Right lobe of liver (tissue), 6 donors: ENCODE measurements around the gene SUV39H1. TPM values are rescaled to one million over a fixed set of nuclear protein-coding genes. Genes with fewer than 3 reads are reported as not detected.
A peak's percentile ranks its signal among the peaks of the same experiment; 100 is the strongest.
"Not testable (repeated sequence)": the region's sequence is repeated elsewhere in the genome, so short reads cannot be mapped to it uniquely, and the experiment has no call there.

Source experiments
- ATAC-seq, 4 donors: fragments of 200-7000 bp; cut with Tn5 transposase; one replicate each; pipeline ENCODE4 v1.9.1; 2020; ENCODE audit warnings: mild to moderate bottlenecking in 4 of 4, moderate library complexity in 4 of 4
- DNase-seq, 3 donors: peaks; one replicate each; pipeline ENCODE4 v3.0.0-alpha.2; 2020
- H3K27ac ChIP-seq, 3 donors: fragments of 200-600 bp; one replicate each; pipeline ENCODE4 v1.8.0; 2022
- H3K27me3 ChIP-seq, 2 donors: fragments of 200-600 bp; one replicate each; pipeline ENCODE4 v1.8.0; 2022
- H3K36me3 ChIP-seq, 4 donors: fragments of 200-600 bp; sonication (generic) in 1 of 4; one replicate each; pipeline versions ENCODE4 v1.5.1 to v1.8.0; 2017 to 2022; ENCODE audit warnings: control low read depth in 1 of 4
- H3K4me1 ChIP-seq, 4 donors: fragments of 200-600 bp; sonication (generic) in 1 of 4; one replicate each; pipeline versions ENCODE4 v1.5.1 to v1.8.0; 2017 to 2022; ENCODE audit warnings: control low read depth in 1 of 4
- H3K4me3 ChIP-seq, 3 donors: fragments of 200-600 bp; one replicate each; pipeline ENCODE4 v1.8.0; 2022
- H3K9me3 ChIP-seq, 4 donors: fragments of 200-600 bp; sonication (generic) in 1 of 4; one replicate each; pipeline versions ENCODE4 v1.5.1 to v1.8.0; 2017 to 2022; ENCODE audit warnings: control low read depth in 1 of 4
- CTCF ChIP-seq, 4 donors: fragments of 200-600 bp in 3 of 4; fragments of 450-650 bp in 1 of 4; IDR thresholded peaks; one replicate each; pipeline versions ENCODE4 v1.5.1 to v1.8.0; 2016 to 2022; ENCODE audit warnings: antibody characterized with exemption in 4 of 4, mild to moderate bottlenecking in 2 of 4
- POLR2A ChIP-seq: fragments of 450-650 bp; IDR thresholded peaks from one replicate; pipeline ENCODE4 v1.6.1; 2017; ENCODE audit warnings: antibody characterized with exemption, mild to moderate bottlenecking
- WGBS: methylation state at CpG from one replicate; pipeline ENCODE4 v1.1.6; 2018; ENCODE audit warnings: low coverage, low lambda C conversion rate; ENCODE audit not compliant: insufficient coverage; ENCODE audit errors: missing lambda C conversion rate; 5-methylcytosine and 5-hydroxymethylcytosine counted together
- intact Hi-C, 2 donors: fragments of 100-400 bp; cut with DNase I; formaldehyde crosslinking; loops; one replicate each; pipeline versions ENCODE4 v1.11.2 to v1.14.1; 2022
- total RNA-seq, 6 experiments: library from RNA; depleted of rRNA in 2 of 6; stranded (reverse); fragments of >200 nt in 2 of 6; fragmentation: NEBNext Ultra II Directional in 3 of 6; extraction: Animal tissue kit (Norgen Biotek cat#: 25700) in 3 of 6; gene quantifications; one replicate each; pipeline versions ENCODE4 v1.1.0 to v1.2.4, GENCODE V29; 2016 to 2023
- donor health status: DM: no; HTN: yes; CAD: no.
- donor health status: DM: no; HTN: no; CAD: no.
- donor health status: DM: no; HTN: no; CAD: no.
- donor health status: DM: no; HTN: yes; CAD: no.
- donor health status: DM: no; HTN: yes; CAD: no.

SUV39H1 gene
- total RNA-seq, 6 experiments from 2014 or later: 2.2 to 10.8 (median 3.5) TPM

- Histone ChIP-seq H3K36me3 (no peaks in the 10 kb centered on the region), H3K9me3 (no peaks in the 10 kb centered on the region), H3K4me3 (no peak overlapping the region), H3K27ac (no peak overlapping the region), H3K4me1 (peaks cover 0 to 7% (median 0%) of the 10 kb centered on the region in 4 donors), H3K27me3 (no peaks in the 10 kb centered on the region)
- DNase-seq (no peak), ATAC-seq (no peak)
- 46% methylated on average over 5 of the region's 10 CpGs for whole genome bisulfite sequencing
- intact Hi-C loops: no loop called here
- no peak for TF ChIP-seq CTCF (IDR thresholded peaks at IDR 0.05)
- no peak for TF ChIP-seq POLR2A
Observed at GRCh38 chrX:48681539-48682183, 14.9 kb upstream of the SUV39H1 start.

DNA sequence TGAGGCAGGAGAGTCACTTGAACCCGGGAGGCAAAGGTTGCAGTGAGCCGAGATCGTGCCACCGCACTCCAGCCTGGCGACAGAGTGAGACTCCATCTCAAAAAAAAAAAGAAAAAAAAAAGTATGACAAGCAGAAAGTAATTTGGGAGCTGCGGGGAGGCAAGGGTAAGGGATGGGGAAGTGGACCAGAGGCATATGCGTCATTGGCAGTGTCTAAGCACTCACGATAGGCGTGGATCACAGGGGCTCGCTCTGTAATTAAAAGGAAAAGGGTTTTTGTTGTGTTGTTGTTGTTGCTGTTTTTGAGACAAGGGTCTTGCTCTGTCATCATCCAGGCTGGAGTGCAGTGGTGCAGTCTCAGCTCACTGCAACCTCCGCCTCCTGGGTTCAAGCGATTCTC, 13.7 kb upstream of the SUV39H1 start:
- H3K27me3 ChIP-seq, DNase-seq, H3K36me3 ChIP-seq, intact Hi-C loops, H3K4me3 ChIP-seq, H3K4me1 ChIP-seq, H3K9me3 ChIP-seq: not testable (repeated sequence)
- ATAC-seq: peak; percentile 31 to 53 (median 46)
- 64% methylated on average over 9 of the region's 12 CpGs for WGBS
- peak overlapping the region in 1 of 3 donors; percentile 67 for H3K27ac ChIP-seq

DNA sequence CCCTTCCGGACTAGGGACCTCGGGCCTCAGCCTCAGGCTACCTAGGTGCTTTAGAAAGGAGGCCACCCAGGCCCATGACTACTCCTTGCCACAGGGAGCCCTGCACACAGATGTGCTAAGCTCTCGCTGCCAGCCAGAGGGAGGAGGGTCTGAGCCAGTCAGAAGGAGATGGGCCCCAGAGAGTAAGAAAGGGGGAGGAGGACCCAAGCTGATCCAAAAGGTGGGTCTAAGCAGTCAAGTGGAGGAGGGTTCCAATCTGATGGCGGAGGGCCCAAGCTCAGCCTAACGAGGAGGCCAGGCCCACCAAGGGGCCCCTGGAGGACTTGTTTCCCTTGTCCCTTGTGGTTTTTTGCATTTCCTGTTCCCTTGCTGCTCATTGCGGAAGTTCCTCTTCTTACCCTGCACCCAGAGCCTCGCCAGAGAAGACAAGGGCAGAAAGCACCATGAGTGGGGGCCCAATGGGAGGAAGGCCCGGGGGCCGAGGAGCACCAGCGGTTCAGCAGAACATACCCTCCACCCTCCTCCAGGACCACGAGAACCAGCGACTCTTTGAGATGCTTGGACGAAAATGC, 13.0 kb upstream of the SUV39H1 start, which contains the start of gene WAS:
TSS of gene WAS (plus strand) at position 389 of the 572 bp plus-strand sequence. CDS start at position 444, 55 bp downstream.
- DNase-seq (no peak), ATAC-seq (peak; percentile 46 to 74 (median 54))
- H3K4me3 ChIP-seq: peak within 1 kb of the TSS in 1 of 3 donors; percentile 31

DNA sequence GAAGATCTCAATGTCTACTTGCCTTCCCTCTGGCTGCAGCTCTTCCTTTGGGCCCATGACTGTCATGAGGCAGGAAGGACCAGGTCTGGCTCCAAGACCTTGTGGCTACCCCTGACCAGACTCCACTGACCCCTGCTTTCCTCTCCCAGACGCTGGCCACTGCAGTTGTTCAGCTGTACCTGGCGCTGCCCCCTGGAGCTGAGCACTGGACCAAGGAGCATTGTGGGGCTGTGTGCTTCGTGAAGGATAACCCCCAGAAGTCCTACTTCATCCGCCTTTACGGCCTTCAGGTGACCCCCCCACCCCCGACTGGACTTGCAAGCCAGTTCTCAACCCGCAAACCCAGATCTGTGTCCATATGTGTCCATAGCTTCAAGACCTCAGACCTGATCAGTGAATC, 12.4 kb upstream of the SUV39H1 start:
- Histone ChIP-seq H3K4me3 (peak overlapping the region in 1 of 3 donors; percentile 31), H3K9me3 (no peaks in the 10 kb centered on the region), H3K36me3 (no peaks in the 10 kb centered on the region), H3K27ac (peak overlapping the region in 2 of 3 donors; percentile 24 to 54), H3K4me1 (no peaks in the 10 kb centered on the region), H3K27me3 (no peaks in the 10 kb centered on the region)
- ATAC-seq (no peak), DNase-seq (no peak)
- TF ChIP-seq CTCF (IDR thresholded peaks at IDR 0.05): no peak
- TF ChIP-seq POLR2A: no peak
- intact Hi-C loops: no loop called here
- 46% methylated on average over 7 of the region's 7 CpGs for WGBS

More for the DNA sequence above, 13.0 kb upstream of the SUV39H1 start, which contains the start of gene WAS:
- Histone ChIP-seq H3K27ac (peak within 1 kb of the TSS in 2 of 3 donors; percentile 54 to 67), H3K36me3 (no peaks in the 10 kb centered on the region), H3K4me1 (peaks cover 0 to under 1% (median 0%) of the 10 kb centered on the region in 4 donors), H3K9me3 (no peaks in the 10 kb centered on the region), H3K27me3 (no peaks in the 10 kb centered on the region)
- intact Hi-C loops: no loop called here
- no peak for TF ChIP-seq CTCF (IDR thresholded peaks at IDR 0.05)
- no peak for TF ChIP-seq POLR2A
- WGBS: 54% methylated on average over 10 of the region's 13 CpGs

DNA sequence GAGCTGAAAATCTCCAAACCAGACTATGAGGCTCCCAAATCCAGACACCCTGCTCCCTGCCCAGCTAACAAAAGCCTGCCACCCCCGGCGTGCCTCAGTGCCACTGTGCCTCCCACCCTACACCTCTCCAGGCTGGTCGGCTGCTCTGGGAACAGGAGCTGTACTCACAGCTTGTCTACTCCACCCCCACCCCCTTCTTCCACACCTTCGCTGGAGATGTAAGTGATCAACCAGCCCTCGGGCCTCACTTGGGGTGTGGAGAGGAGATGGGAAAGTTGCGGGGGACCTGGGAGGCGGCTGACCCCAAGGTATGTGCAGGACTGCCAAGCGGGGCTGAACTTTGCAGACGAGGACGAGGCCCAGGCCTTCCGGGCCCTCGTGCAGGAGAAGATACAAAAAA, 11.1 kb upstream of the SUV39H1 start:
- H3K9me3 ChIP-seq: no peaks in the 10 kb centered on the region
- H3K4me1 ChIP-seq: no peaks in the 10 kb centered on the region
- no peak for TF ChIP-seq POLR2A
- no peak for TF ChIP-seq CTCF (IDR thresholded peaks at IDR 0.05)
- H3K27me3 ChIP-seq: no peaks in the 10 kb centered on the region
- no peak for DNase-seq
- no peak overlapping the region for H3K4me3 ChIP-seq
- no peaks in the 10 kb centered on the region for H3K36me3 ChIP-seq
- H3K27ac ChIP-seq: no peak overlapping the region
- no peak for ATAC-seq
- WGBS: 79% methylated on average over 5 of the region's 12 CpGs
- intact Hi-C loops: no loop called here
